HUDEP-2 (cell line): ENCODE measurements around the gene AP2M1.
A peak's percentile ranks its signal among the peaks of the same experiment; 100 is the strongest.

ENCODE experiments used
- DNase-seq, 76 experiments: peaks; one replicate each; lab custom pipeline; 2025; ENCODE audit not compliant: unreplicated experiment in 76 of 76; lab: John Stamatoyannopoulos, UW

The AP2M1 gene

GRCh38 chr3:184209146-184209923, 34.7 kb downstream of the AP2M1 start:
- DNase-seq, result peak in 2 of 76 experiments; percentile 3 to 15

- DNase-seq, result peak in 34 of 76 experiments; percentile 1 to 73 (median 26)
Measured at GRCh38 chr3:184211297-184211696, 36.6 kb downstream of the AP2M1 start.

GRCh38 chr3:184211718-184212117, 37.1 kb downstream of the AP2M1 start:
- DNase-seq, result no peak

GRCh38 chr3:184218814-184219213, 44.2 kb downstream of the AP2M1 start:
- DNase-seq, result peak in 1 of 76 experiments; percentile 8

GRCh38 chr3:184222521-184222920, 47.9 kb downstream of the AP2M1 start:
- no peak for DNase-seq

- DNase-seq, result no peak
Measured at GRCh38 chr3:184223946-184224345, 49.3 kb downstream of the AP2M1 start.

- DNase-seq, result peak in 40 of 76 experiments; percentile 4 to 50 (median 28)
Measured at GRCh38 chr3:184227481-184227935, 52.9 kb downstream of the AP2M1 start.

GRCh38 chr3:184228376-184229137, 53.9 kb downstream of the AP2M1 start:
- DNase-seq, result no peak

- peak in 59 of 76 experiments; percentile 4 to 75 (median 35) for DNase-seq
Measured at GRCh38 chr3:184229394-184230080, 54.9 kb downstream of the AP2M1 start, which contains the start of gene VWA5B2. Gene VWA5B2, plus strand, starts transcription at chr3:184229585. Its CDS starts 944 bp downstream, at chr3:184230529.

- peak in 7 of 76 experiments; percentile 5 to 31 (median 14) for DNase-seq
Measured at GRCh38 chr3:184230081-184230602, 55.5 kb downstream of the AP2M1 start.

GRCh38 chr3:184230603-184231528, 56.2 kb downstream of the AP2M1 start:
- DNase-seq, result no peak

- DNase-seq, result no peak
Measured at GRCh38 chr3:184231671-184232070, 57.0 kb downstream of the AP2M1 start.

GRCh38 chr3:184233127-184233843, 58.6 kb downstream of the AP2M1 start:
- DNase-seq, result no peak
